H9 (cell line): ENCODE results near the gene PGS1. TPM values are rescaled to one million over a fixed set of nuclear protein-coding genes. Genes with fewer than 3 reads are reported as not detected.

Experiments
- DNase-seq: peaks from one replicate; pipeline ENCODE4 v3.0.0-alpha.2; 2017
- H2AFZ ChIP-seq: one replicate; pipeline ENCODE4 v1.6.1; 2013; ENCODE audit warnings: mild to moderate bottlenecking, low read length, control low read depth, moderate library complexity
- H2AK5ac ChIP-seq: 2 replicates; pipeline ENCODE4 v1.6.1; 2013; ENCODE audit warnings: low read length, control low read depth, mixed read lengths; ENCODE audit not compliant: insufficient read length
- H2BK120ac ChIP-seq: one replicate; pipeline ENCODE4 v1.6.1; 2013; ENCODE audit warnings: low read depth, mild to moderate bottlenecking, low read length, control low read depth, inconsistent platforms; ENCODE audit not compliant: poor library complexity, severe bottlenecking
- H2BK12ac ChIP-seq: 2 replicates; pipeline ENCODE4 v1.6.1; 2013; ENCODE audit warnings: low read length, control low read depth, mixed read lengths, low read depth; ENCODE audit not compliant: insufficient read length
- H2BK15ac ChIP-seq: 2 replicates; pipeline ENCODE4 v1.6.1; 2013; ENCODE audit warnings: low read depth, low read length, control low read depth
- H2BK20ac ChIP-seq: one replicate; pipeline ENCODE4 v1.6.1; 2013; ENCODE audit warnings: low read depth, mild to moderate bottlenecking, low read length, control low read depth, inconsistent platforms; ENCODE audit not compliant: poor library complexity, severe bottlenecking
- H2BK5ac ChIP-seq: 2 replicates; pipeline ENCODE4 v1.6.1; 2013; ENCODE audit warnings: low read length, control low read depth, mixed read lengths; ENCODE audit not compliant: insufficient read length
- H3K14ac ChIP-seq: 2 replicates; pipeline ENCODE4 v1.6.1; 2013; ENCODE audit warnings: low read length, control low read depth; ENCODE audit not compliant: insufficient read depth
- H3K18ac ChIP-seq: 2 replicates; pipeline ENCODE4 v1.6.1; 2013; ENCODE audit warnings: low read depth, mild to moderate bottlenecking, mixed read lengths, low read length, control low read depth; ENCODE audit not compliant: insufficient read length
- H3K23ac ChIP-seq: 2 replicates; pipeline ENCODE4 v1.6.1; 2013; ENCODE audit warnings: low read length, control low read depth, mixed read lengths, low read depth; ENCODE audit not compliant: insufficient read length
- H3K23me2 ChIP-seq: 2 replicates; pipeline ENCODE4 v1.6.1; 2013; ENCODE audit warnings: low read depth, mild to moderate bottlenecking, mixed read lengths, low read length, control low read depth; ENCODE audit not compliant: insufficient read length, poor library complexity, severe bottlenecking
- H3K27ac ChIP-seq: 2 replicates; pipeline ENCODE4 v1.5.1; 2013; ENCODE audit warnings: low read length, control low read depth, mixed read lengths, low read depth; ENCODE audit not compliant: insufficient read length
- H3K27me3 ChIP-seq: 2 replicates; pipeline ENCODE4 v1.6.1; 2013; ENCODE audit warnings: low read length, control low read depth, inconsistent platforms; ENCODE audit not compliant: insufficient read depth
- H3K4ac ChIP-seq: 2 replicates; pipeline ENCODE4 v1.6.1; 2013; ENCODE audit warnings: low read depth, mild to moderate bottlenecking, control low read depth, inconsistent platforms, low read length, moderate library complexity
- H3K4me1 ChIP-seq: 2 replicates; pipeline ENCODE4 v1.6.1; 2013; ENCODE audit warnings: low read length, control low read depth, inconsistent platforms; ENCODE audit not compliant: insufficient read depth
- H3K4me2 ChIP-seq: 2 replicates; pipeline ENCODE4 v1.6.1; 2013; ENCODE audit warnings: low read length, control low read depth, mixed read lengths; ENCODE audit not compliant: insufficient read length, insufficient read depth
- H3K56ac ChIP-seq: 2 replicates; pipeline ENCODE4 v1.6.1; 2013; ENCODE audit warnings: low read depth, mild to moderate bottlenecking, mixed read lengths, low read length, control low read depth; ENCODE audit not compliant: insufficient read length
- H3K79me1 ChIP-seq: 2 replicates; pipeline ENCODE4 v1.6.1; 2013; ENCODE audit warnings: low read depth, mild to moderate bottlenecking, moderate library complexity, low read length, control low read depth, inconsistent platforms; ENCODE audit not compliant: insufficient read depth, poor library complexity, severe bottlenecking
- H3K79me2 ChIP-seq: 2 replicates; pipeline ENCODE4 v1.6.1; 2013; ENCODE audit warnings: low read length, control low read depth, inconsistent platforms; ENCODE audit not compliant: insufficient read depth
- H3K9ac ChIP-seq: 2 replicates; pipeline ENCODE4 v1.6.1; 2013; ENCODE audit warnings: low read length, control low read depth, mixed read lengths; ENCODE audit not compliant: insufficient read length; ENCODE audit errors: extremely low read depth
- H3K9me3 ChIP-seq: one replicate; pipeline ENCODE4 v1.6.1; 2013; ENCODE audit warnings: low read depth, low read length, inconsistent platforms; ENCODE audit not compliant: control insufficient read depth
- H3T11ph ChIP-seq: one replicate; pipeline ENCODE4 v1.6.1; 2013; ENCODE audit warnings: mild to moderate bottlenecking, low read length, control low read depth, inconsistent platforms
- H4K20me1 ChIP-seq: one replicate; pipeline ENCODE4 v1.6.1; 2013; ENCODE audit not compliant: control insufficient read depth, insufficient read length, insufficient read depth
- H4K5ac ChIP-seq: 2 replicates; pipeline ENCODE4 v1.6.1; 2013; ENCODE audit warnings: low read depth, mild to moderate bottlenecking, mixed read lengths, low read length, control low read depth; ENCODE audit not compliant: insufficient read length
- H4K8ac ChIP-seq: replicated peaks from 2 replicates; pipeline ENCODE4 v1.6.1; 2013; ENCODE audit warnings: low read length, control low read depth, mixed read lengths, low read depth; ENCODE audit not compliant: insufficient read length
- H4K91ac ChIP-seq: 2 replicates; pipeline ENCODE4 v1.6.1; 2013; ENCODE audit warnings: low read depth, mild to moderate bottlenecking, moderate library complexity, mixed read lengths, low read length, control low read depth; ENCODE audit not compliant: insufficient read length
- H3K27ac Mint-ChIP-seq, 3 experiments: 2 replicates in 2 of 3; 3 replicates in 1 of 3; pipeline ENCODE4 v1.8.0; 2020 to 2021; ENCODE audit warnings: mixed read lengths in 3 of 3, mild to moderate bottlenecking in 1 of 3, moderate library complexity in 1 of 3
- H3K27me3 Mint-ChIP-seq: 2 replicates; pipeline ENCODE4 v1.8.0; 2021; ENCODE audit warnings: low read depth, mild to moderate bottlenecking, moderate library complexity, mixed read lengths
- H3K36me3 Mint-ChIP-seq, 3 experiments: 2 replicates in 2 of 3; 3 replicates in 1 of 3; pipeline ENCODE4 v1.8.0; 2020 to 2021; ENCODE audit warnings: low read depth in 3 of 3, mixed read lengths in 3 of 3; ENCODE audit not compliant: insufficient read depth in 1 of 3
- H3K4me1 Mint-ChIP-seq, 2 experiments: 2 replicates each; pipeline ENCODE4 v1.8.0; 2020; ENCODE audit warnings: mixed read lengths in 2 of 2
- H3K4me3 Mint-ChIP-seq, 2 experiments: 2 replicates in 1 of 2; 3 replicates in 1 of 2; pipeline ENCODE4 v1.8.0; 2020 to 2021; ENCODE audit warnings: mild to moderate bottlenecking in 2 of 2, mixed read lengths in 2 of 2, moderate library complexity in 1 of 2
- H3K9me3 Mint-ChIP-seq, 2 experiments: 2 replicates in 1 of 2; 3 replicates in 1 of 2; pipeline ENCODE4 v1.8.0; 2020; ENCODE audit warnings: mild to moderate bottlenecking in 2 of 2, mixed read lengths in 2 of 2, moderate library complexity in 1 of 2
- CTCF ChIP-seq: fragments of 200-600 bp; sonication (generic); conservative IDR thresholded peaks from 3 replicates; pipeline ENCODE4 v1.8.0; 2021; ENCODE audit warnings: antibody characterized with exemption, mild to moderate bottlenecking
- WGBS: extraction: QIAGEN DNeasy Blood & Tissue Kit; methylation state at CpG from one replicate; pipeline ENCODE4 v1.1.7; 2013; ENCODE audit warnings: missing lambda C conversion rate, low lambda C conversion rate, mixed read lengths; ENCODE audit not compliant: insufficient read length; ENCODE audit errors: extremely low coverage; 5-methylcytosine and 5-hydroxymethylcytosine counted together
- total RNA-seq: library from RNA; stranded (reverse); gene quantifications from 2 replicates; pipeline ENCODE4 v1.2.1, GENCODE V29; 2021

The PGS1 gene
- total RNA-seq, 1 experiment from 2014 or later: 45.7 TPM

DNA sequence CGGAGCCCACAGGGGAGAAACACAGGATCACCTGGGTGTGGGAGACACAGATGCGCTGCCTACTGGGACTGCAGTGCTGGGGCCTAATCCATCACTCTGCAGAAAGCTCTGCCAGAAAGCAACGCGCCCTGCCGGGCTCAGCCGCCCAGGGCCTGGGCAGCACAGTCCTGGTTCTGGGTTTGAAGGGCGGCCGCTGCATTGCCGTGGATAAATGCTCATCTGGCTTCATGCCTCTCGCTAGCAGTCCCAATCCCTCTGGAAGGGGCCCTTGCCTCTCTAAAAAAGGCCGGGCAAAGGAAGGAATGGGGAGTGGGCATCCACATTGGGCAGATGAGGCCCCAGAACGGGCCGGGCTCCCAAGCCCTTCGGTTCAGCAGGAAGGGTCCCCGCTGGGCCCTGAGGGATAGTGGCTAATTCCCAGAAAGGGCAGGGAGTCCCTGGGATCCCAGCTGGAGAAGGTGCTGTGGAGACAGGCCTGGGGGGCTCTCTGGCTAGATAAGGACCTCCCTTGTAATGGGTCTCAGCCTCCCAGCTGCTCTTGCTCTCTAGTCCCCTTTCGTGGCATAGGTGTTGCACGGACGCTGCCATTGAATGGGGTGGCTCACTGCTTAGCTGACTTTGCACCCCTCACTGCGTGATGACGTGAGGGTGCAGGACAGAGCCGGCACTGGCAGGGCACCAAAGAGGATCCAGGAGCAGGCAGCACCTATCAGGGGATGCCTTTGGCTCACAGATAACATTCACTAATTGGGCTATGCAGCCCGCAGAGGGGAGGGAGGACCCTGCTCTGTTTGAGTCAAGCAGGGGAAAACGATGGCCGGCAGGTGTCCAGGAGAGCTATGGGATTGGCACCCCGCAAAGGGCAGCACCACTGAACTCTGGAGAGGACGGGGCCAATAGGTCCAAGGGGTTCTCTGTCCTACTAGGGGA, 88.6 kb downstream of the PGS1 start:
- Histone ChIP-seq H4K5ac (no peak overlapping the region), H4K91ac (no peak overlapping the region), H2BK5ac (no peak overlapping the region), H3K14ac (no peak overlapping the region; the same call in 1 of the 2 replicates), H3K79me2 (no peaks in the 10 kb centered on the region), H3K27ac (no peak overlapping the region), H3K56ac (no peak overlapping the region), H4K8ac (no peak overlapping the region), H3K79me1 (no peaks in the 10 kb centered on the region), H4K20me1 (no peaks in the 10 kb centered on the region), H2BK20ac (no peak overlapping the region), H2BK15ac (no peak overlapping the region), H3K18ac (no peak overlapping the region), H3K9ac (no peak overlapping the region), H3K4me1 (no peaks in the 10 kb centered on the region; the same call in 1 of the 2 replicates), H3K9me3 (no peaks in the 10 kb centered on the region), H3K4ac (no peak overlapping the region), H3K23ac (no peak overlapping the region), H2AK5ac (no peak overlapping the region), H3K4me2 (no peak overlapping the region), H3K23me2 (no peaks in the 10 kb centered on the region), H2BK12ac (no peak overlapping the region), H3K27me3 (no peaks in the 10 kb centered on the region), H2AFZ (no peak overlapping the region), H3T11ph (no peak overlapping the region), H2BK120ac (no peak overlapping the region)
- Mint-ChIP-seq H3K36me3 (peaks cover 0 to 6% (median 3%) of the 10 kb centered on the region in 3 experiments; a peak in 2 of 7 replicates), H3K27ac (no peak overlapping the region), H3K27me3 (no peaks in the 10 kb centered on the region; the same call in 1 of the 2 replicates), H3K4me1 (peaks cover 0 to 3% of the 10 kb centered on the region in 2 experiments; a peak in 1 of 4 replicates), H3K9me3 (peaks cover 7 to 10% of the 10 kb centered on the region in 2 experiments; a peak in 3 of 5 replicates), H3K4me3 (no peak overlapping the region)
- DNase-seq: no peak
- no peak for TF ChIP-seq CTCF
- no CpG with 5 or more reads among the region's 26 CpGs for WGBS
